Renal cortical epithelial cell (primary cell): ENCODE measurements around the gene PSMB5. TPM values are rescaled to one million over a fixed set of nuclear protein-coding genes. Genes with fewer than 3 reads are reported as not detected.
A peak's percentile ranks its signal among the peaks of the same experiment; 100 is the strongest.

Experiments
- DNase-seq: peaks from one replicate; pipeline ENCODE4 v3.0.0-alpha.2; 2011; ENCODE audit warnings: low read depth
- total RNA-seq: library from RNA; depleted of rRNA; stranded (reverse); fragments of >200 nt; gene quantifications from 2 replicates; pipeline ENCODE4 v1.2.3, GENCODE V29; 2014

PSMB5 gene
- total RNA-seq, 1 donor from 2014 or later, result 167 TPM

- DNase-seq, result no peak
Measured at GRCh38 chr14:23058654-23059504, 24.2 kb upstream of the PSMB5 start.

GRCh38 chr14:23057757-23058653, 23.3 kb upstream of the PSMB5 start:
- DNase-seq, result peak; percentile 64

- DNase-seq, result peak; percentile 16
Measured at GRCh38 chr14:23056956-23057756, 22.5 kb upstream of the PSMB5 start, which contains the start of gene CDH24. Gene CDH24 (minus strand): TSS chr14:23057520. CDS start chr14:23055733, 1,787 bp downstream.

GRCh38 chr14:23056145-23056955, 21.6 kb upstream of the PSMB5 start:
- DNase-seq, result peak; percentile 47

GRCh38 chr14:23055621-23056144, 21.0 kb upstream of the PSMB5 start:
- DNase-seq, result no peak

- DNase-seq, result no peak
Measured at GRCh38 chr14:23055147-23055550, 20.4 kb upstream of the PSMB5 start.

GRCh38 chr14:23054000-23054811, 19.5 kb upstream of the PSMB5 start:
- no peak for DNase-seq

GRCh38 chr14:23053426-23053825, 18.7 kb upstream of the PSMB5 start:
- no peak for DNase-seq

- DNase-seq, result no peak
Measured at GRCh38 chr14:23052671-23053070, 18.0 kb upstream of the PSMB5 start.

GRCh38 chr14:23052182-23052623, 17.5 kb upstream of the PSMB5 start:
- DNase-seq, result no peak

GRCh38 chr14:23051141-23052057, 16.7 kb upstream of the PSMB5 start:
- no peak for DNase-seq

GRCh38 chr14:23049011-23049410, 14.3 kb upstream of the PSMB5 start:
- DNase-seq, result no peak

GRCh38 chr14:23047751-23048693, 13.3 kb upstream of the PSMB5 start:
- no peak for DNase-seq

GRCh38 chr14:23047034-23047634, 12.4 kb upstream of the PSMB5 start:
- DNase-seq, result no peak

GRCh38 chr14:23045419-23046357, 11.0 kb upstream of the PSMB5 start:
- no peak for DNase-seq

- no peak for DNase-seq
Measured at GRCh38 chr14:23044840-23045239, 10.1 kb upstream of the PSMB5 start.
